Anterior cingulate cortex (tissue), 58 donors: ENCODE results near the gene ANKRD29.
"Not testable (repeated sequence)": the region's sequence is repeated elsewhere in the genome, so short reads cannot be mapped to it uniquely, and the experiment has no call there.

ENCODE experiments used
- DNase-seq, 58 donors: peaks; one replicate each; lab custom pipeline; 2025; lab: John Stamatoyannopoulos, UW

Gene ANKRD29

GRCh38 chr18:23618862-23619387, 43.8 kb downstream of the ANKRD29 start:
- DNase-seq: peak in 3 of 58 donors; percentile 23 to 44 (median 37)

GRCh38 chr18:23617412-23618014, 45.2 kb downstream of the ANKRD29 start:
- DNase-seq: no peak

- DNase-seq: no peak
Observed at GRCh38 chr18:23616258-23616657, 46.5 kb downstream of the ANKRD29 start.

GRCh38 chr18:23614891-23615290, 47.8 kb downstream of the ANKRD29 start:
- no peak for DNase-seq

GRCh38 chr18:23614413-23614812, 48.3 kb downstream of the ANKRD29 start:
- no peak for DNase-seq

- not testable (repeated sequence) for DNase-seq
Observed at GRCh38 chr18:23613091-23613475, 49.6 kb downstream of the ANKRD29 start.

- DNase-seq: no peak
Observed at GRCh38 chr18:23612434-23613090, 50.1 kb downstream of the ANKRD29 start.

GRCh38 chr18:23609390-23610023, 53.2 kb downstream of the ANKRD29 start:
- no peak for DNase-seq

GRCh38 chr18:23608211-23608610, 54.5 kb downstream of the ANKRD29 start:
- DNase-seq: no peak

GRCh38 chr18:23605941-23606340, 56.8 kb downstream of the ANKRD29 start:
- DNase-seq: no peak

GRCh38 chr18:23599809-23600208, 62.9 kb downstream of the ANKRD29 start:
- no peak for DNase-seq

- peak in 3 of 58 donors; percentile 2 to 28 (median 11) for DNase-seq
Observed at GRCh38 chr18:23596183-23596582, 66.5 kb downstream of the ANKRD29 start.

- no peak for DNase-seq
Observed at GRCh38 chr18:23595591-23595990, 67.1 kb downstream of the ANKRD29 start.

GRCh38 chr18:23593720-23594119, 69.0 kb downstream of the ANKRD29 start:
- DNase-seq: no peak

- no peak for DNase-seq
Observed at GRCh38 chr18:23592911-23593310, 69.8 kb downstream of the ANKRD29 start.

- DNase-seq: no peak
Observed at GRCh38 chr18:23591011-23591410, 71.7 kb downstream of the ANKRD29 start.

- no peak for DNase-seq
Observed at GRCh38 chr18:23588836-23589560, 73.7 kb downstream of the ANKRD29 start.

- DNase-seq: peak in 1 of 58 donors; percentile 10
Observed at GRCh38 chr18:23587220-23587642, 75.5 kb downstream of the ANKRD29 start.

GRCh38 chr18:23586249-23587196, 76.2 kb downstream of the ANKRD29 start, which contains the start of gene NPC1:
Gene NPC1 (minus strand): TSS chr18:23586506. CDS start chr18:23586343, 163 bp downstream.
- peak; percentile 46 to 97 (median 90) for DNase-seq

GRCh38 chr18:23585897-23586248, 76.8 kb downstream of the ANKRD29 start:
- peak in 1 of 58 donors; percentile 56 for DNase-seq
